ENCODE measurements around the gene SASS6. TPM values are rescaled to one million over a fixed set of nuclear protein-coding genes. Genes with fewer than 3 reads are reported as not detected.
A peak's percentile ranks its signal among the peaks of the same experiment; 100 is the strongest.

Gene SASS6
- total and polyA plus RNA-seq, 9 of the 15 experiments (the other 6 are each of a cell fraction or from before 2014, with no cell fraction given): 11.6 to 34.1 (median 18.0) TPM

- TF ChIP-seq ZNF778 (CRISPR knock-in tag; IDR thresholded peaks at IDR 0.05) (no peak), TEAD2 (tag; IDR thresholded peaks at IDR 0.05) (no peak), ZNF764 (CRISPR knock-in tag; IDR thresholded peaks at IDR 0.05; ENCODE audit: low read depth) (no peak), MYNN (IDR thresholded peaks at IDR 0.05) (0 out of 2 replicates have a peak, but pooled peaks have one; percentile 44), MYNN (CRISPR knock-in tag; IDR thresholded peaks at IDR 0.05) (no peak), SFPQ (IDR thresholded peaks at IDR 0.05; ENCODE audit: low read depth, low read length) (no peak), ZNF274 (IDR thresholded peaks at IDR 0.05; ENCODE audit: borderline replicate concordance, low read depth, low read length) (no peak), XRCC5 (IDR thresholded peaks at IDR 0.05; ENCODE audit: low read depth, low read length) (peak; percentile 74; the same call in 1 of the 2 replicates), ZNF263 (CRISPR knock-in tag; IDR thresholded peaks at IDR 0.05; ENCODE audit: borderline replicate concordance) (peak; percentile 11; the same call in 1 of the 2 replicates), IRF1 (CRISPR knock-in tag; IDR thresholded peaks at IDR 0.05; ENCODE audit: borderline replicate concordance) (no peak), ZNF212 (CRISPR knock-in tag; IDR thresholded peaks at IDR 0.05) (peak; percentile 11; the same call in 1 of the 2 replicates), ZKSCAN3 (CRISPR knock-in tag; IDR thresholded peaks at IDR 0.05) (no peak), HIVEP1 (CRISPR knock-in tag; IDR thresholded peaks at IDR 0.05) (no peak), NFE2 (IDR thresholded peaks at IDR 0.05; ENCODE audit: low read depth) (no peak), TEAD1 (CRISPR knock-in tag; IDR thresholded peaks at IDR 0.05) (peak in 1 of 2 experiments; percentile 61; a peak in 2 of 4 replicates), ZNF143 (CRISPR knock-in tag; IDR thresholded peaks at IDR 0.05) (peak; percentile 68; the same call in 1 of the 2 replicates), ETV6 (IDR thresholded peaks at IDR 0.05; ENCODE audit: borderline replicate concordance in 1 of 2, low read depth in 2 of 2, low read length in 1 of 2) (peak in 1 of 2 experiments; percentile 84; a peak in 3 of 4 replicates), ETV6 (CRISPR knock-in tag; IDR thresholded peaks at IDR 0.05; ENCODE audit: borderline replicate concordance) (0 out of 2 replicates have a peak, but pooled peaks have one; percentile 30), POLR2AphosphoS2 (IDR thresholded peaks at IDR 0.05; ENCODE audit: low read length) (no peak), GABPA (tag; conservative IDR thresholded peaks at IDR 0.05; ENCODE audit: low read depth) (peak; percentile 98), MYBL2 (IDR thresholded peaks at IDR 0.05; ENCODE audit: low read depth) (peak; percentile 80), MYBL2 (CRISPR knock-in tag; IDR thresholded peaks at IDR 0.05; ENCODE audit: borderline replicate concordance) (no peak)
- TF ChIP-seq, protein P1, sequence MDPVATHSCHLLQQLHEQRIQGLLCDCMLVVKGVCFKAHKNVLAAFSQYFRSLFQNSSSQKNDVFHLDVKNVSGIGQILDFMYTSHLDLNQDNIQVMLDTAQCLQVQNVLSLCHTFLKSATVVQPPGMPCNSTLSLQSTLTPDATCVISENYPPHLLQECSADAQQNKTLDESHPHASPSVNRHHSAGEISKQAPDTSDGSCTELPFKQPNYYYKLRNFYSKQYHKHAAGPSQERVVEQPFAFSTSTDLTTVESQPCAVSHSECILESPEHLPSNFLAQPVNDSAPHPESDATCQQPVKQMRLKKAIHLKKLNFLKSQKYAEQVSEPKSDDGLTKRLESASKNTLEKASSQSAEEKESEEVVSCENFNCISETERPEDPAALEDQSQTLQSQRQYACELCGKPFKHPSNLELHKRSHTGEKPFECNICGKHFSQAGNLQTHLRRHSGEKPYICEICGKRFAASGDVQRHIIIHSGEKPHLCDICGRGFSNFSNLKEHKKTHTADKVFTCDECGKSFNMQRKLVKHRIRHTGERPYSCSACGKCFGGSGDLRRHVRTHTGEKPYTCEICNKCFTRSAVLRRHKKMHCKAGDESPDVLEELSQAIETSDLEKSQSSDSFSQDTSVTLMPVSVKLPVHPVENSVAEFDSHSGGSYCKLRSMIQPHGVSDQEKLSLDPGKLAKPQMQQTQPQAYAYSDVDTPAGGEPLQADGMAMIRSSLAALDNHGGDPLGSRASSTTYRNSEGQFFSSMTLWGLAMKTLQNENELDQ (CRISPR knock-in tag; IDR thresholded peaks at IDR 0.05; ENCODE audit: borderline replicate concordance): no peak
Measured at GRCh38 chr1:100132566-100133477, at the start of gene SASS6, which contains the start of gene TRMT13 (continued).

Data from K562 (cell line).